GM23338 (cell line): Measurements from ENCODE around the gene SLC16A12. TPM values are rescaled to one million over a fixed set of nuclear protein-coding genes. Genes with fewer than 3 reads are reported as not detected.

Experiments used
- ATAC-seq: fragments of 200-7000 bp; cut with Tn5 transposase; 3 replicates; pipeline ENCODE4 v1.9.1; 2020
- DNase-seq: peaks from one replicate; pipeline ENCODE4 v3.0.0-alpha.2; 2015; ENCODE audit warnings: low spot score
- H2AFZ ChIP-seq: fragments of 200-600 bp; sonication (generic); 2 replicates; pipeline ENCODE4 v1.8.0; 2016; ENCODE audit warnings: antibody characterized with exemption, mild to moderate bottlenecking, moderate library complexity
- H3F3A ChIP-seq: fragments of 200-600 bp; sonication (generic); replicated peaks from 2 replicates; pipeline ENCODE4 v1.8.0; 2017; ENCODE audit warnings: antibody characterized with exemption, mixed run types, low read depth
- H3K27ac ChIP-seq: fragments of 200-600 bp; sonication (generic); 2 replicates; pipeline ENCODE4 v1.6.1; 2016; ENCODE audit warnings: low read depth
- H3K27me3 ChIP-seq: fragments of 200-600 bp; sonication (generic); 2 replicates; pipeline ENCODE4 v1.8.0; 2016; ENCODE audit warnings: mild to moderate bottlenecking, mixed run types, moderate library complexity; ENCODE audit not compliant: insufficient read depth
- H3K36me3 ChIP-seq: fragments of 200-600 bp; sonication (generic); 2 replicates; pipeline ENCODE4 v1.8.0; 2016; ENCODE audit warnings: mild to moderate bottlenecking; ENCODE audit not compliant: insufficient read depth
- H3K4me1 ChIP-seq: fragments of 200-600 bp; sonication (generic); 2 replicates; pipeline ENCODE4 v1.8.0; 2016; ENCODE audit warnings: mild to moderate bottlenecking, moderate library complexity; ENCODE audit not compliant: insufficient read depth
- H3K4me2 ChIP-seq: fragments of 200-600 bp; sonication (generic); 2 replicates; pipeline ENCODE4 v1.7.1; 2017; ENCODE audit warnings: mixed run types
- H3K4me3 ChIP-seq: fragments of 200-600 bp; sonication (generic); 2 replicates; pipeline ENCODE4 v1.6.1; 2016; ENCODE audit warnings: mixed run types
- H3K79me2 ChIP-seq: fragments of 200-600 bp; sonication (generic); replicated peaks from 2 replicates; pipeline ENCODE4 v1.8.0; 2017; ENCODE audit warnings: mild to moderate bottlenecking; ENCODE audit not compliant: insufficient read depth
- H3K9me2 ChIP-seq: fragments of 200-600 bp; sonication (generic); 2 replicates; pipeline ENCODE4 v1.8.0; 2017; ENCODE audit not compliant: insufficient read depth
- H4K20me1 ChIP-seq: fragments of 200-600 bp; sonication (generic); replicated peaks from 2 replicates; pipeline ENCODE4 v1.8.0; 2017; ENCODE audit warnings: mild to moderate bottlenecking; ENCODE audit not compliant: insufficient read depth
- H3K27ac Mint-ChIP-seq: 2 replicates; pipeline ENCODE4 v1.8.0; 2020; ENCODE audit warnings: inconsistent platforms, mild to moderate bottlenecking, moderate library complexity, mixed read lengths
- H3K27me3 Mint-ChIP-seq: 3 replicates; pipeline ENCODE4 v1.8.0; 2022; ENCODE audit warnings: low read depth, mild to moderate bottlenecking, moderate library complexity, mixed read lengths, inconsistent platforms; ENCODE audit not compliant: insufficient read depth, poor library complexity
- H3K36me3 Mint-ChIP-seq: 3 replicates; pipeline ENCODE4 v1.8.0; 2021; ENCODE audit warnings: low read depth, mild to moderate bottlenecking, inconsistent platforms, moderate library complexity, mixed read lengths
- H3K4me1 Mint-ChIP-seq: 3 replicates; pipeline ENCODE4 v1.8.0; 2020; ENCODE audit warnings: mild to moderate bottlenecking, inconsistent platforms, mixed read lengths
- H3K4me3 Mint-ChIP-seq: 3 replicates; pipeline ENCODE4 v1.8.0; 2021; ENCODE audit warnings: moderate library complexity, mild to moderate bottlenecking, inconsistent platforms, mixed read lengths
- H3K9me3 Mint-ChIP-seq: 3 replicates; pipeline ENCODE4 v1.8.0; 2020; ENCODE audit warnings: moderate library complexity, mild to moderate bottlenecking, inconsistent platforms, mixed read lengths
- CREB1 ChIP-seq: fragments of 250-450 bp; sonication (Bioruptor Pico); IDR thresholded peaks from 2 replicates; pipeline ENCODE4 v1.5.0; 2020; ENCODE audit warnings: low read depth, mild to moderate bottlenecking, moderate library complexity
- CTCF ChIP-seq, 2 experiments: fragments of 200-600 bp in 1 of 2; sonication (generic) in 1 of 2; conservative IDR thresholded peaks; 2 replicates each; pipeline versions ENCODE4 v1.5.1 to v1.6.1; 2016 to 2017; ENCODE audit warnings: antibody characterized with exemption in 2 of 2, low read depth in 2 of 2, mild to moderate bottlenecking in 2 of 2, moderate library complexity in 1 of 2
- ETS1 ChIP-seq: IDR thresholded peaks from 2 replicates; pipeline ENCODE4 v1.6.1; 2016; ENCODE audit warnings: antibody characterized with exemption
- EZH2 ChIP-seq: fragments of 200-600 bp; sonication (generic); IDR thresholded peaks from one replicate; pipeline ENCODE4 v1.8.0; 2017; ENCODE audit warnings: antibody characterized with exemption, mild to moderate bottlenecking, low read depth; ENCODE audit not compliant: unreplicated experiment
- EZH2phosphoT487 ChIP-seq: fragments of 200-600 bp; sonication (generic); IDR thresholded peaks from one replicate; pipeline ENCODE4 v1.8.1; 2018; ENCODE audit warnings: antibody characterized with exemption; ENCODE audit not compliant: unreplicated experiment
- JUNB ChIP-seq: IDR thresholded peaks from one replicate; pipeline ENCODE4 v1.6.1; 2016; ENCODE audit warnings: antibody characterized with exemption; ENCODE audit not compliant: unreplicated experiment
- NANOG ChIP-seq: IDR thresholded peaks from 2 replicates; pipeline ENCODE4 v1.6.1; 2016; ENCODE audit warnings: antibody characterized with exemption, borderline replicate concordance
- POLR2AphosphoS5 ChIP-seq: IDR thresholded peaks from 2 replicates; pipeline ENCODE4 v1.6.1; 2016; ENCODE audit warnings: antibody characterized with exemption, low read depth
- STAT1 ChIP-seq: IDR thresholded peaks from one replicate; pipeline ENCODE4 v1.6.1; 2016; ENCODE audit warnings: antibody characterized with exemption; ENCODE audit not compliant: unreplicated experiment
- ZNF114 ChIP-seq: fragments of 250-450 bp; sonication (Bioruptor Pico); IDR thresholded peaks from 2 replicates; pipeline ENCODE4 v1.5.0; 2020; ENCODE audit warnings: mild to moderate bottlenecking, moderate library complexity
- ZNF331 ChIP-seq: fragments of 250-450 bp; sonication (Bioruptor Pico); IDR thresholded peaks from 2 replicates; pipeline ENCODE4 v1.5.0; 2020; ENCODE audit warnings: low read depth, mild to moderate bottlenecking, moderate library complexity
- ZNF462 ChIP-seq: fragments of 250-450 bp; sonication (Bioruptor Pico); IDR thresholded peaks from 2 replicates; pipeline ENCODE4 v1.5.0; 2020; ENCODE audit warnings: mild to moderate bottlenecking, moderate library complexity
- polyA plus RNA-seq: library from polyadenylated mRNA; unstranded; fragments of >200 nt; fragmentation: Nextera tagmentation; extraction: Ambion mirVana; gene quantifications from 2 replicates; pipeline ENCODE4 v1.2.1, GENCODE V29; 2016
- total RNA-seq: library from RNA; depleted of rRNA; stranded (reverse); fragments of >200 nt; shearing (Covaris generic); gene quantifications from 2 replicates; pipeline ENCODE4 v1.2.3, GENCODE V29; 2014
- TF ChIP-seq, protein P1 (sequence below): IDR thresholded peaks from one replicate; pipeline ENCODE4 v1.6.1; 2018; ENCODE audit warnings: antibody characterized with exemption; ENCODE audit not compliant: unreplicated experiment

Gene SLC16A12
- total and polyA plus RNA-seq, 2 experiments from 2014 or later, result 0.84 to 2.0 TPM

DNA sequence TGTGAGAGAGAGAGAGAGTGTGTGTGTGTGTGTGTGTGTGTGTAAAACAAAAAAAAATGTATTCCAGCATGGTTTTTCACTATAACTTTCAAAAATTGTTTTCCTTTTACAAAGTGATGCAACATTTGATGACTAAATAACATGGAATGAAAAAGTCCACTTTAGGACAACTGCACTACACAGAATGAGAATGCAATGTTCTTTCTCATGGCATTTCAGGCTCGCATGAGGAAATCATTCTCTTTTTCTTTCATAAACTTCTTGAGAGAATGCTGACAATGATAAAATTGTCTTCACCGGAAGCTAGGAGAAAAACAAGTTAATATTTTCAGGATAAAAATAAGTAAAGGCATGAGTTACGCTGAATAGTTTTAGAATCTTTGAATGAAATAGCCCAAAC is 53.7 kb downstream of the SLC16A12 start:
- no peaks in the 10 kb centered on the region for H3K36me3 Mint-ChIP-seq
- no peaks in the 10 kb centered on the region for H3F3A ChIP-seq
- H3K9me3 Mint-ChIP-seq, result no peaks in the 10 kb centered on the region; the same call in 2 of the 3 replicates
- no peak overlapping the region for H2AFZ ChIP-seq
- H3K79me2 ChIP-seq, result no peaks in the 10 kb centered on the region
- peaks cover 18% of the 10 kb centered on the region for H3K4me1 Mint-ChIP-seq
- H3K4me3 ChIP-seq, result no peak overlapping the region
- no peaks in the 10 kb centered on the region for H3K27me3 ChIP-seq
- no peaks in the 10 kb centered on the region for H3K36me3 ChIP-seq
- TF ChIP-seq STAT1, result no peak
- no peak for TF ChIP-seq CREB1 (CRISPR knock-in tag)
- no peak for TF ChIP-seq CTCF (conservative IDR thresholded peaks at IDR 0.05; ENCODE audit: low read depth in 2 of 2)
- TF ChIP-seq EZH2, result no peak
- TF ChIP-seq ETS1, result no peak
- no peak for TF ChIP-seq EZH2phosphoT487
- no peak for TF ChIP-seq NANOG
- TF ChIP-seq, protein P1, sequence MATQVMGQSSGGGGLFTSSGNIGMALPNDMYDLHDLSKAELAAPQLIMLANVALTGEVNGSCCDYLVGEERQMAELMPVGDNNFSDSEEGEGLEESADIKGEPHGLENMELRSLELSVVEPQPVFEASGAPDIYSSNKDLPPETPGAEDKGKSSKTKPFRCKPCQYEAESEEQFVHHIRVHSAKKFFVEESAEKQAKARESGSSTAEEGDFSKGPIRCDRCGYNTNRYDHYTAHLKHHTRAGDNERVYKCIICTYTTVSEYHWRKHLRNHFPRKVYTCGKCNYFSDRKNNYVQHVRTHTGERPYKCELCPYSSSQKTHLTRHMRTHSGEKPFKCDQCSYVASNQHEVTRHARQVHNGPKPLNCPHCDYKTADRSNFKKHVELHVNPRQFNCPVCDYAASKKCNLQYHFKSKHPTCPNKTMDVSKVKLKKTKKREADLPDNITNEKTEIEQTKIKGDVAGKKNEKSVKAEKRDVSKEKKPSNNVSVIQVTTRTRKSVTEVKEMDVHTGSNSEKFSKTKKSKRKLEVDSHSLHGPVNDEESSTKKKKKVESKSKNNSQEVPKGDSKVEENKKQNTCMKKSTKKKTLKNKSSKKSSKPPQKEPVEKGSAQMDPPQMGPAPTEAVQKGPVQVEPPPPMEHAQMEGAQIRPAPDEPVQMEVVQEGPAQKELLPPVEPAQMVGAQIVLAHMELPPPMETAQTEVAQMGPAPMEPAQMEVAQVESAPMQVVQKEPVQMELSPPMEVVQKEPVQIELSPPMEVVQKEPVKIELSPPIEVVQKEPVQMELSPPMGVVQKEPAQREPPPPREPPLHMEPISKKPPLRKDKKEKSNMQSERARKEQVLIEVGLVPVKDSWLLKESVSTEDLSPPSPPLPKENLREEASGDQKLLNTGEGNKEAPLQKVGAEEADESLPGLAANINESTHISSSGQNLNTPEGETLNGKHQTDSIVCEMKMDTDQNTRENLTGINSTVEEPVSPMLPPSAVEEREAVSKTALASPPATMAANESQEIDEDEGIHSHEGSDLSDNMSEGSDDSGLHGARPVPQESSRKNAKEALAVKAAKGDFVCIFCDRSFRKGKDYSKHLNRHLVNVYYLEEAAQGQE, result no peak
- no peak for TF ChIP-seq ZNF462 (CRISPR knock-in tag)
- TF ChIP-seq ZNF114 (CRISPR knock-in tag), result no peak
- no peak for TF ChIP-seq POLR2AphosphoS5
- TF ChIP-seq JUNB, result no peak
- no peak for TF ChIP-seq ZNF331 (CRISPR knock-in tag)
- no peaks in the 10 kb centered on the region for H4K20me1 ChIP-seq
- H3K27ac ChIP-seq, result no peak overlapping the region
- no peaks in the 10 kb centered on the region for H3K27me3 Mint-ChIP-seq
- H3K4me3 Mint-ChIP-seq, result no peak overlapping the region
- H3K9me2 ChIP-seq, result no peaks in the 10 kb centered on the region
- ATAC-seq, result no peak
- no peak overlapping the region for H3K4me2 ChIP-seq
- no peak overlapping the region for H3K27ac Mint-ChIP-seq
- H3K4me1 ChIP-seq, result 0 out of 2 replicates have a peak, but pooled peaks cover 4% of the 10 kb centered on the region
- DNase-seq, result no peak
